ENCODE measurements around the gene RHOT2.

DNA sequence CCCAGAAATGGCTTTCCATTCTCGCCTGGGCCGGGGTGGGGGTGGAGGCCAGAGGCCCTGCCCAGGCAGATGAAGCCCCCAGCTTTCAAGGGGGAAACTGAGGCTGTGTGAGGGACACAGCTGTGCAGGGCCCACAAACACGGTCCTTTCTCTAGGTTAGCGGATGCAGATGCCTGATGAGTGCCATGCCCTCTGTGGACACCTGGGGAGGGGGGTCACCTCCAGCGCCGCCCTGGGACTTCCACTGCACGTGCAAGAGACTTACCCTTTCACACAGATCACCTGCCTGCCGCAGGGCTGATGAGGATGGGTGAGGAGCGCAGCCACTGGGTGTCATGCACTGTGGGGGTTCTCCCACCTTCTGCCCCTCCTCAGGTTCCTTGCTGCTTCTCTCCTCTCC lies 50.5 kb downstream of the RHOT2 start:
- TF ChIP-seq, protein P1, sequence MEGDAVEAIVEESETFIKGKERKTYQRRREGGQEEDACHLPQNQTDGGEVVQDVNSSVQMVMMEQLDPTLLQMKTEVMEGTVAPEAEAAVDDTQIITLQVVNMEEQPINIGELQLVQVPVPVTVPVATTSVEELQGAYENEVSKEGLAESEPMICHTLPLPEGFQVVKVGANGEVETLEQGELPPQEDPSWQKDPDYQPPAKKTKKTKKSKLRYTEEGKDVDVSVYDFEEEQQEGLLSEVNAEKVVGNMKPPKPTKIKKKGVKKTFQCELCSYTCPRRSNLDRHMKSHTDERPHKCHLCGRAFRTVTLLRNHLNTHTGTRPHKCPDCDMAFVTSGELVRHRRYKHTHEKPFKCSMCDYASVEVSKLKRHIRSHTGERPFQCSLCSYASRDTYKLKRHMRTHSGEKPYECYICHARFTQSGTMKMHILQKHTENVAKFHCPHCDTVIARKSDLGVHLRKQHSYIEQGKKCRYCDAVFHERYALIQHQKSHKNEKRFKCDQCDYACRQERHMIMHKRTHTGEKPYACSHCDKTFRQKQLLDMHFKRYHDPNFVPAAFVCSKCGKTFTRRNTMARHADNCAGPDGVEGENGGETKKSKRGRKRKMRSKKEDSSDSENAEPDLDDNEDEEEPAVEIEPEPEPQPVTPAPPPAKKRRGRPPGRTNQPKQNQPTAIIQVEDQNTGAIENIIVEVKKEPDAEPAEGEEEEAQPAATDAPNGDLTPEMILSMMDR (IDR thresholded peaks at IDR 0.05), result no peak
- TF ChIP-seq POLR2A (IDR thresholded peaks at IDR 0.05), result no peak

Data from testis (tissue), 2 donors.